HG02642 (cell line): ENCODE results near the gene USP2.

Source experiments
- ATAC-seq: cut with Tn5 transposase; IDR thresholded peaks from one replicate; pipeline ENCODE4 v1.9.1; 2021; ENCODE audit warnings: mild to moderate bottlenecking; ENCODE audit not compliant: unreplicated experiment, poor library complexity

Gene USP2

GRCh38 chr11:119377961-119378667, 3.4 kb downstream of the USP2 start:
- ATAC-seq: no peak

- ATAC-seq: no peak
These were observed 4.2 kb downstream of the USP2 start for GRCh38 chr11:119377112-119377901.

- ATAC-seq: no peak
These were observed 5.2 kb downstream of the USP2 start for GRCh38 chr11:119376197-119376847.

GRCh38 chr11:119375337-119376196, 5.9 kb downstream of the USP2 start:
- ATAC-seq: no peak

GRCh38 chr11:119374632-119375336, 6.7 kb downstream of the USP2 start:
- ATAC-seq: no peak

- no peak for ATAC-seq
These were observed 7.4 kb downstream of the USP2 start for GRCh38 chr11:119373921-119374631.

- no peak for ATAC-seq
These were observed 8.2 kb downstream of the USP2 start for GRCh38 chr11:119373059-119373920.

GRCh38 chr11:119372260-119373058, 9.0 kb downstream of the USP2 start:
- ATAC-seq: no peak

- ATAC-seq: no peak
These were observed 9.7 kb downstream of the USP2 start for GRCh38 chr11:119371778-119372182.

- no peak for ATAC-seq
These were observed 10.4 kb downstream of the USP2 start for GRCh38 chr11:119371067-119371601.

GRCh38 chr11:119370486-119371046, 10.9 kb downstream of the USP2 start:
- ATAC-seq: no peak

GRCh38 chr11:119369132-119369925, 12.2 kb downstream of the USP2 start:
- no peak for ATAC-seq

- no peak for ATAC-seq
These were observed 13.1 kb downstream of the USP2 start for GRCh38 chr11:119368121-119369034.

GRCh38 chr11:119367661-119368120, 13.8 kb downstream of the USP2 start:
- no peak for ATAC-seq
